Medulla oblongata (tissue), 1 donor: ENCODE data around the gene PTPRJ.
"Not testable (repeated sequence)": the region's sequence is repeated elsewhere in the genome, so short reads cannot be mapped to it uniquely, and the experiment has no call there.

Experiments used
- DNase-seq: peaks from one replicate; pipeline ENCODE4 v3.0.0-alpha.2; 2015; ENCODE audit errors: extremely low spot score

The PTPRJ gene

DNA sequence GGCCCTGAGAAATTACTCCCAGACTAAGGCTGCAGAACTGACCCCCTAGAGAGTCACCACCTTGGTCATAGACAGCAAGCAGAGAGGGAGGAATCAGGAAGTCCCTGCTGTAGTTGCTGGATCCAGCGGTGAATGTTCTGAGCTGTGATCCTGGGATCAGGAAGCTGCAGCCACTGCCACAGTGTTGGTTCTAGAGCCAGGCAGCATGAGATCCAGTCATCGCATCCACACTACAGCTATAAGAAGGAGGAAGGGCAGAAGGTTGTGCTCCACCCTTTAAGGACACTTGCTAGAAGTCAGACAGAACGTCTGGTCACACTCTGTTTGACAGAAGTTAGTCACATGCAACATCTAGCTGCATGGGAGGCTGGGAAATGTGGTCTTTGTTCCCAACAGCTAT, 131.5 kb downstream of the PTPRJ start:
- no peak for DNase-seq

DNA sequence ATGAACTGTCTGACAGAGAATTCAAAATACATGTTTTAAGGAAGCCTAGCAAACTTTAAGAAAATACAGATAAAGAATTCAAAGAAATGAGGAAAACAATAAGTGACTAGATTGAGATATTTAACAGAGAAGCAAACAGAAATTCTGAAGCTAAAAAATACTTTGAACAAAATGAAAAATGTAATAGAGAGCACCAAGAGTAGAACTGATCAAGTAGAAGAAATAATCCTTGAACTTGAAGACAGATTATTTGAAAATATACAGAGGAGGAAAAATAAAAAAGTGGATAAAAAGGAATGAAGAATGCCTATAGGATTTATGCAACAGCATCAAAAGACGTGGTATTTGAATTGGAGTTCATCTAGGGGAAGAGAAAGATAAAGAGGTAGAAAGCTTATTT, 134.4 kb downstream of the PTPRJ start:
- DNase-seq = no peak

DNA sequence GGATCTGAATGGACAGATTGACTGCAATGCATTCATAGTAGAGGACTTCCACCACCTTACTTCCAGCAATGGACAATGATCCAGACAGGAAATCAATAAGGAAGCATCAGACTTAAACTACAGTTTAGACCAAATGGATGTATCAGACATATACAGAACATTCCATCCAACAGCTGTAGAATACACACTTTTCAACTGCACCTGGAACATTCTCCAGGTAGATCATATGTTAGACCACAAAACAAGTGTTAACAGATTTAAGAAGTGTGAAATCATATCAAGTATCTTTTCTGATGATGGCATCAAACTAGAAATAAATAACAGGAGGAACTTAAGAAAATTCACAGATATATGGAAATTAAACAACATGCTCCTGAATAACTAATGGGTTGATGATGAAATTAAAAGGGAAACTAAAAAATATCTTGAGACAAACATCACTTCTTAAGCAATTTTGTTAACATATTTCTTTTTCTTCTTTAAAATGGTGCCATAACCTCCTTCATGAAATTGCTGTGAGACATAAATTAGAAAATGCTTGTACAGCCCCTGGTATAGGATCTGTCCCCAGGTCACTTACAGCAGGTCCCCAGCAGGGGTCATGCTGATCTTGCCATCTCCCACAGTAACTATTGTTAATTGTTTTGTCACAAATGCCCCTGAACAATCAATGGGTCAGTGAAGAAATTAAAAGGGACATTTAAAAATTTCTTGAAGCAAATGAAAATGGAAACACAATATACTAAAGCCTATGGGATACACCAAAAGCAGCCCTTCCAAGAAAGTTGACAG, 136.3 kb downstream of the PTPRJ start:
- DNase-seq = no peak

- no peak for DNase-seq
Measured at GRCh38 chr11:48122246-48122645, 141.9 kb downstream of the PTPRJ start.

DNA sequence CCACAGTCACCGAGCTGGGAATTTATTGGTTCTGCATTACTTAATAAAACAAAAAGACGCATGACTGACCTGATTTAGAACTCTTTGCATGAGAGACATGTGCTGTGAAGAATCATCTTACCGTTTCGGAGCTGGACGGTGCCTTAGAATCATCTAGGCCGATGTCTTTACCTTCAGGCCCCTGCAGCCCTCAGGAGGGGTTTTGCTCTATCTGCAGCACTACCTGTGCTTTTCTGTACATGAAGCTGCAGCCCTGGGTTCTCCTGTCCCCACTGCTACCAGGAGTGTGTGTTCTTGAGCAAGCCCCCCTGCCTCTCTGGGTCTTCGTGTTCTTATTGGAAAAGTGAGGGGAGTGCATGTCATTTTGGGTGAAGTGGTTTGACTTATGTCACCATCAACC, 142.3 kb downstream of the PTPRJ start:
- DNase-seq = no peak

- no peak for DNase-seq
Measured at GRCh38 chr11:48123254-48123875, 143.0 kb downstream of the PTPRJ start.

DNA sequence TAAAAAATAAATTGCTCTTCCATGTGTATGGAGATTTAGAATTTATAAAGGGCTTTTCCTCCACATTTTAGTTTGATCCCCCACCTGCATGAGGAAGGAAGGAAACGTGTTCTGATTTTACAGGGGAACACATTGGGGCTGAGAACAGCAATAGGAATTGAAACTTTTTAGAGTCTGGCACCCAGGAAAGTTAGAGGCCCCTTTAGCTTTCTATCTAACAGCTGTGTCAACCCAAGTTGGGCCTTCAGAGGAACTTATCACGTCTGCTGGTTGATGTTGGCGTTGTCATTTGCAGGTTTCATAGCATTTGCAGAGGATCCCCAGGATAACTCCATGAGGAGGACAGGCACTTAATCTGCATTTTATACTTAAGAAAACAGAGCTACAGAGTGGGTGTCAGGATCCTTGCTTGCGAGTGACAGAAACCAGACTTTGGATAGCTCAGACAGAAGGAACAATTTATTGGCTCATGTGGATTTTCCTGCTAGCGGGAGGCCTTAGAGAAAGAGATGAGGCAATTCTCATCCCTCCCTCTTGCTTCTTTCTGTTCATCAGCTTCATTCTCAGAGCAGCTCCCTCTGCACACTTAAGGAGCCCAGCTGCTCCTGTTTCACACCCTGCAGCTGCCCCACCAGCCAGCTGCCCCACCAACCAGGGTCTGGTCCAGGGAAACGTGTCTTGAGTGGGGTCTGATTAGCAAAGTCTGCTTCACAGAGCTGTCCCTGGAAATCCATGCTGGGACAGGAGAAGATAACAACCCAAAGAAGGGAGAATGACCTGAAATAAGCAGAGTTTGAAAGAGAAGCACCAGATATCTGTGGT, 143.8 kb downstream of the PTPRJ start:
- DNase-seq = no peak

DNA sequence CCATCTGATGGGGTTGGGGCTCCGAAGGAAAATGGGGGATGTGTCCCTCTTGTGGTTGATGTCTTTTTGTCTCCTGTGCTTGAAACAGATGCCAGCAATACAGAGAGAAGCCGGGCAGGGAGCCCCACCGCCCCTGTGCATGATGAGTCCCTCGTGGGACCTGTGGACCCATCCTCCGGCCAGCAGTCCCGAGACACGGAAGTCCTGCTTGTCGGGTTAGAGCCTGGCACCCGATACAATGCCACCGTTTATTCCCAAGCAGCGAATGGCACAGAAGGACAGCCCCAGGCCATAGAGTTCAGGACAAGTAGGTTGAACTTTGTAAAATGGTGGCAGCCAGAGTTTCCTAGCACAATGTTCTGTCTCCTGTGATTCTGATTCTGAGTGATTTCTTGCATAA, 144.5 kb downstream of the PTPRJ start:
- no peak for DNase-seq

DNA sequence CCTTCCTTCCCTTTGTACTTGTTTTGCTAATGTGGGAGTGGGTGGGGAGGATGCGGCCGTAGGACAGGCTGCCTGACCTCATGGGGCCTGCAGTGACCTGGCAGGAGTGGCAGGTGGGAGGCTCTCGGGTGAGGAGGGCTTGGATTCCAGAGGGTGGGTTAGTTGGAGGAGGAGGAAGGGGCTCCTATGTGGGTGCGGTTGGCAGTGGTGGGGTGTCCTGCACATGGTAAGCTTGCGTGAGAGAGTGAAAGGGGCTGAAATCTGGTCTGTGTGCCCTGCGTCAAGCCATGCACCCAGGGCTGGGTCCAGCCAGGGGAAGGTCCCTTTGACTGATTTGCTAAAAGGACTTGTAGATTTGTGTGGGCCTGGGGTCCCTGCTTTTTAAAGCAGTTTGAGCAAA, 145.5 kb downstream of the PTPRJ start:
- DNase-seq = no peak

DNA sequence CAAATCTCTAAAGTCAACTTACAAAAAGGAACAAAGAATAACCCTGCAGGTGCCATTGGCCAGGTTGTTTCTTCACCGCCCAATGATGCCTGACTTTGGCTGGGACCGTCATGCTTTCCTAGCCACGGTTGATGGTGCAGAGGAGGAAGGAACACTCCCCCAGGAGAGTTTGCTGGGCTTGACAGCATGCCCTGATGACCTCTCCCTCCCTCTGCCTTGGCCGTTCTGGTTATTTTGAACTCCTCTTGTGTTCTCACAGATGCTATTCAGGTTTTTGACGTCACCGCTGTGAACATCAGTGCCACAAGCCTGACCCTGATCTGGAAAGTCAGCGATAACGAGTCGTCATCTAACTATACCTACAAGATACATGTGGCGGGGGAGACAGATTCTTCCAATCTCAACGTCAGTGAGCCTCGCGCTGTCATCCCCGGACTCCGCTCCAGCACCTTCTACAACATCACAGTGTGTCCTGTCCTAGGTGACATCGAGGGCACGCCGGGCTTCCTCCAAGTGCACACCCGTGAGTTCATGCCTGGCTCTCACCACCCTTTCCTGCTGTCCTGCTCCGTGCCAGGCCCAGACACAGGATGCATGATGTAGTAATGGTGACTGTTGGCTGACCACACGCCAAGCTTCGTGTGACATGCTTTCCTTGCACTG, 147.3 kb downstream of the PTPRJ start:
- no peak for DNase-seq

DNA sequence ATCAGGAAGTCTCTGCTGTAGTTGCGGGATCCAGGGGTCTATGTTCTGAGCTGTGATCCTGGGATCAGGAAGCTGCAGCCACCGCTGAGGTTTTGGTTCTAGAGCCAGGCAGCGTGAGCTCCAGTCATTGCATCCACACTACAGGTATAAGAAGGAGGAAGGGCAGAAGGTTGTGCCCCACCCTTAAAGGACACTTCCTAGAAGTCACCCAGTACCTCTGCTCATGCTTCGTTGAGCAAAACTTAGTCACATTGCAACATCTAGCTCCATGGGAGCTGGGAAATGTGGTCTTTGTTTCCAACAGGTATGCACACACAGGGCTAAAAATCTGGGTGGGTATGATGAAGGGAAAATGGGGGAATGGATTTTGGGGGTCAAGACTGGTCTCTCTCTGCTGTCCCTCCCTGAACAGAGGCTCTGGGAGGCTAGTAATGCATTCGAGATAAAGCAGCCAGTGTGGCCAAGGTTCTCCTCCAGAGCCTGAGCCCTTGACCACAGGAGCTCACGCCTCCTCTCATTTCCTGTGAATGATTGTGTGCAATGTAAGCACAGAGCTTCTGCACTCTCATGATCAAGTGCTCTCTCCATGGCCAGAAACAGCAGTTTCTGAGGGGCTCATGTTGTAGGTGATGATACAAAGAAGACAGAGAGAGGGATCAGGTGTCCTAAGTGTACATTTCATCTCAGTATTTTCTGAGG, 149.5 kb downstream of the PTPRJ start:
- DNase-seq = no peak

DNA sequence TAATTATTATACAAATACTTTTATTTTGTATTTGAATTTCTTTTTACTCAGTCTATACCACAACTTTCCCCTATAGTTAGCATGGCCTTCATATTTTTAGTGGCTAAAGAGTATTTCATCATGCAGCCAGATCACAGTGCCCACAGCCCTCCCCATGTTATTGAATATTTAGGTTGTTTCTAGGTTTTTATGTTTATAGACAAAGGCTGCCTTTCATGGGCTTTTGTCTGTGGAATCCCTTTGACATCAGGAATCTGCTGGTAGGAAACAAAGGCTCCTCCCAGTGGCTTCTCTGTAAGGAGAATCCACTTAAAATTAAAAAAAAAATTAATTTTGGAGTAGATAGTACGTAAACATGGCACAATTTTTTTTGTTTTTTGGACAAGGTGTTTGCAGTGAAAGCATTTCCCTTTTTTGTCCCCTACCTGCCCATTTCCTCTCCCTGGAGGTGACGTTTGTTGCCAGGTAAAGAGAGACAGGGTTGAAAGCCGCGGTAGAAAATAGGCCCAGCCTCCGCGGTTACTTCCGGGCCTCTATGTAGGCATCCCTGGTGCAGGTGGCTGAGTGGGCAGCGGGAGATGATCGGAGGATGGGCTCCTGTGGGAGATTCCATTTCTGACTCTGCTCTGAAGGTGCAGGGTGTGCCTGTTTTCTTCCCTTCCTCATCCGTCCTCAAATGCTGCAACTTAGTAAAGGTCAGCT, 154.0 kb downstream of the PTPRJ start:
- no peak for DNase-seq

- DNase-seq = no peak
Measured at GRCh38 chr11:48138222-48138621, 157.9 kb downstream of the PTPRJ start.

- not testable (repeated sequence) for DNase-seq
Measured at GRCh38 chr11:48139896-48140295, 159.5 kb downstream of the PTPRJ start.

DNA sequence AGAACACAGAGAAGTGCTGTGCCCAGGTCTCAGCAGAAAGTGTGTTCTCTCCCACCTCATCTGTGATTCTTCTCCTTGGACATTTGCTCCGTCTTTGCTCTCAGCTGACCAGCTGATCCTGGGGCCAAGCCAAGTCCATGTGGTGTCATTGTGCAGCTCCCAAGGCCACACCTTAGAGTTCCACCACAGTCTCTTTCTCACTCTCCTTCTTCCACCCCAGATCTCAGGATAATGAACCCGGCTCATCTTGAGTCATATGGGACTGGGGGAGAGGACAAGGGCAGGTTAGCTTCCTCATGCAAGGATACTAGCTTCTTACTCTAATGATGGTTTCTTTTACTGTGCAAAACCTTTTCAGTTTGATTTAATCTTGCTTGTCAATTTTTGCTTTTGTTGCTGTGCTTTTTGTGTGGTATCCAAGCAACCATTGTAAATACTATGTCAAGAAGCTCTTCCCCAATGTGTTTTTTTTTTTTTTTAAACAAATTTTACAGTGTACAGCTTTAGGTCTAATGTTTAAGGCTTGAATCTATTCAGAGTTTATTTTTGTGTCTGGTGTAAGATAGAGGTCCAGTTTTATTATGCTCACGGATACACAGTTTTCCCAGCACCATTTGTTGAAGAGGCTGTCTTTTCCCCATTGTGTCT, 161.2 kb downstream of the PTPRJ start:
- no peak for DNase-seq

DNA sequence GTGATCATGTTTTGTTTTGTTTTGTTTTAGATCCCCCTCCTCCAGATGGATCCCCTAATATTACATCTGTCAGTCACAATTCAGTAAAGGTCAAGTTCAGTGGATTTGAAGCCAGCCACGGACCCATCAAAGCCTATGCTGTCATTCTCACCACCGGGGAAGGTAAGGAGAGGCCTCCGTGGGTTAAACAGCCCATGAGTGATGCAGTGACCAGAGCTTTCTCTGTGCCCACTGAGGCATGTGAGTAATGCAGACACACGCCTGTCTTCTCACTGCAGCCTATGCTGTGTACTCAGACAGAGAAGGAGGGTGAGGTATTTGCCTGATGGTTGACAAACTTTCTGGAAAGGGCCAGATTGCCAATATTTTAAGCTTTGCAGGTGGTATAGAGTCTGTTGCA, 162.5 kb downstream of the PTPRJ start:
- no peak for DNase-seq

DNA sequence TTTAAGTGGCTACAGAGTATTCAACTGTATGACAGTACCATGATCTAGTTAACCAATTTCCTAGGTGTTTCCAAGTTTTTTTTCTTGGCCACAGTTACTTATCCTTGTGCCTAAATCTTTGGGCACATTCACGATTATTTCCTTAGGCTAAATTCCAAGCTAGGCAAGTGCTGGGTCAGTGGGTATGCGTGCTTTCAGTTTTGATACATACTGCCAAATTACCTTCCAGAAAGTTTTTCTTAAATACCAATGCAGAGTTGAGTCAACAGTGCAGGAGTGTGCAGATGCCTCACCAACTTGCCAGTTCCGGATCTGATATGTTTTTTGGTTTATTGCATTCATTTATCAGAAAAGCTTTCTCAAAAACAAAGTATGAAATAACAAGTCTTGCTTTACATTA, 168.4 kb downstream of the PTPRJ start:
- DNase-seq = no peak

GRCh38 chr11:48150213-48150612, 169.9 kb downstream of the PTPRJ start:
- DNase-seq = no peak

DNA sequence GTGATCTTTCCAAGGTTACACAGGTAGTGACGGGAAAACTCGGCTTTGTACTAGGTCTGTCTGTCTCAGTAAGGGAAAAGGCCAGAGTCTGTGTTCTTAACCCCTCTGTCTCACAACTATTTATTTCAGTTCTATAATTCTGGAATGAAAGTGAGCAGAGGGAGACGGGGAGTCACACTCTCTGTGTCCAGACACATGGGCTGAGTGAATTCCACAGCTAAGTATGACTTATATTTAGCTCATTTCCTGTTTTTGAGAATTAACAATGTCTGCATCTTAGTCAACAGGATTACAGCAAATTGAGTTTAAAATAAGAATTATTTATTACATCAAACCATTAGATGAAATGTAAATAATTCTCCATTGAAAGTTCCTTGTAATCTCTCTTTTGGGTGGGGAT, 173.8 kb downstream of the PTPRJ start:
- no peak for DNase-seq
